Measurements from ENCODE around the gene MME.

DNA sequence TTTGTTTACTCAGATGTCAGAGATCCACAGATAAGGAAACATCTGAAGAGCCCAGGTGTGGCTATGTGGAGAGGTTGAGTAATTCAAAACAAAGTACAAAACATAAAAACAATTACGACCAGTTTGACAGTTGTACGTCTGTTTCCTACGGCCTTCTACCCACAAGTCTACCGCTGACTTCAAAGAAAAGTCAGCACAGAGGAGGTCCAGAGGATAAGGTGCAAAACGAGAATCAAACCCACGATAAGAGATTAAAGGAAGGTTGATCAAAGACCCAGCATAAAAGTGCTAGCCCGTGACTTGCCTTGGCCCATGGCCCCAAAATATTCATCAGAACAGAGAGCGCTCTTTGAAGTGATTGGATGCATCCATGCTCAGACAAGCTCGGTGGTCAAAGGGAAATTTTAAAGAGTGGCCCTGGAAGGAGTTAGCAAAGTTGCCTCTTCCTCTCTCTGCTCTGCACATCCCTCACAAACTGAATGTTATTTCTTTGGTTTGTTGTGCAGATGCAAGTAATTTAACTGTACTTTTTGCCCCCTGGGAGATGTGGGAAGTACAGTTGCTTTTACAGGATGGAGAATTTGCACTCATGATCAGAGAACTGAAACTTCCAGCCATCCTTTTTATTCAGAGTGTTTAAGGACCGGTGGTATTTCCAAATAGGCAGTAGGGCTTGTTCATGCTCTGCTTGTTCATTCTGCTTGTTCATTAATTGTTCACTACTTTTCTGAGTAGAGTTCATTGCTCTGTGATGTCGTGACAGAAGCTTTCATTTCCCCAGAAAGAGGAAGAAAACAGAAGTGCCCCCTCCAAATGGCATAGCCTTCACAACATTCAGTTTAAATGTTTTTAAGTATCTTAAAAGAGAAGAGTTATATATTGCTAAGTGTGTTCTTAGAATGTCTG lies 31.1 kb downstream of the MME start:
- TF ChIP-seq, protein P1, sequence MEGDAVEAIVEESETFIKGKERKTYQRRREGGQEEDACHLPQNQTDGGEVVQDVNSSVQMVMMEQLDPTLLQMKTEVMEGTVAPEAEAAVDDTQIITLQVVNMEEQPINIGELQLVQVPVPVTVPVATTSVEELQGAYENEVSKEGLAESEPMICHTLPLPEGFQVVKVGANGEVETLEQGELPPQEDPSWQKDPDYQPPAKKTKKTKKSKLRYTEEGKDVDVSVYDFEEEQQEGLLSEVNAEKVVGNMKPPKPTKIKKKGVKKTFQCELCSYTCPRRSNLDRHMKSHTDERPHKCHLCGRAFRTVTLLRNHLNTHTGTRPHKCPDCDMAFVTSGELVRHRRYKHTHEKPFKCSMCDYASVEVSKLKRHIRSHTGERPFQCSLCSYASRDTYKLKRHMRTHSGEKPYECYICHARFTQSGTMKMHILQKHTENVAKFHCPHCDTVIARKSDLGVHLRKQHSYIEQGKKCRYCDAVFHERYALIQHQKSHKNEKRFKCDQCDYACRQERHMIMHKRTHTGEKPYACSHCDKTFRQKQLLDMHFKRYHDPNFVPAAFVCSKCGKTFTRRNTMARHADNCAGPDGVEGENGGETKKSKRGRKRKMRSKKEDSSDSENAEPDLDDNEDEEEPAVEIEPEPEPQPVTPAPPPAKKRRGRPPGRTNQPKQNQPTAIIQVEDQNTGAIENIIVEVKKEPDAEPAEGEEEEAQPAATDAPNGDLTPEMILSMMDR (IDR thresholded peaks at IDR 0.05) = no peak
- TF ChIP-seq POLR2AphosphoS5 (IDR thresholded peaks at IDR 0.05; ENCODE audit: insufficient read depth in 1 of 2, low read depth in 1 of 2) (no peak), POLR2A (IDR thresholded peaks at IDR 0.05) (no peak)

Measured in vagina (tissue), 2 donors.